ENCODE measurements around the gene SMIM24. TPM values are rescaled to one million over a fixed set of nuclear protein-coding genes. Genes with fewer than 3 reads are reported as not detected.

The SMIM24 gene
- total RNA-seq, 1 experiment from 2014 or later, result 0.36 TPM

- peak overlapping the region; percentile 0; the same call in 1 of the 2 replicates for H3K27ac ChIP-seq (ENCODE audit: low read length)
- H4K20me1 ChIP-seq (ENCODE audit: low read length), result 0 out of 2 replicates have a peak, but pooled peaks cover 14% of the 10 kb centered on the region
- BruUV-seq (replicated peaks), result TSS peak; percentile 56
- no peaks in the 10 kb centered on the region for H3F3A ChIP-seq (ENCODE audit: low read length, unreplicated experiment)
- DNase-seq (peak; percentile 6), ATAC-seq (no peak)
- no peak for TF ChIP-seq EZH2 (IDR thresholded peaks at IDR 0.05; ENCODE audit: low read length, unreplicated experiment)
- TF ChIP-seq EZH2phosphoT487 (IDR thresholded peaks at IDR 0.05; ENCODE audit: borderline replicate concordance, low read length), result no peak
- no peak for TF ChIP-seq CTCF (conservative IDR thresholded peaks at IDR 0.05; ENCODE audit: low read depth, low read length)
- H3K9ac ChIP-seq (ENCODE audit: low read length), result peak overlapping the region; percentile 92
- peaks cover 63% of the 10 kb centered on the region for H3K79me2 ChIP-seq (ENCODE audit: low read length)
- peak overlapping the region; percentile 81 for H3K4me2 ChIP-seq (ENCODE audit: low read length)
- H2AFZ ChIP-seq (ENCODE audit: low read length), result no peak overlapping the region
- no peaks in the 10 kb centered on the region for H3K27me3 ChIP-seq (ENCODE audit: low read length)
- ChIA-PET CTCF (no interaction called here), POLR2A (ENCODE audit: unreplicated experiment) (no interaction called here)
- H3K4me1 ChIP-seq (ENCODE audit: insufficient read depth, low read length), result peaks cover 26% of the 10 kb centered on the region
- H3K9me2 ChIP-seq (replicated peaks; ENCODE audit: low read length), result no peaks in the 10 kb centered on the region
- intact Hi-C loops (cut with micrococcal nuclease), result no loop called here
- no peaks in the 10 kb centered on the region for H3K9me3 ChIP-seq (ENCODE audit: low read length)
- peak overlapping the region; percentile 91 for H3K4me3 ChIP-seq (ENCODE audit: low read length)
- H3K36me3 ChIP-seq (ENCODE audit: low read depth, low read length), result no peaks in the 10 kb centered on the region; the same call in 1 of the 2 replicates
Measured at GRCh38 chr19:3507371-3508120, 27.2 kb upstream of the SMIM24 start.

GRCh38 chr19:3506384-3507340 lies 26.3 kb upstream of the SMIM24 start:
- intact Hi-C loops (cut with micrococcal nuclease), result no loop called here
- Histone ChIP-seq H4K20me1 (ENCODE audit: low read length) (0 out of 2 replicates have a peak, but pooled peaks cover 14% of the 10 kb centered on the region), H3K9me2 (replicated peaks; ENCODE audit: low read length) (no peaks in the 10 kb centered on the region), H3K4me1 (ENCODE audit: insufficient read depth, low read length) (peaks cover 26% of the 10 kb centered on the region), H3K4me3 (ENCODE audit: low read length) (peak overlapping the region; percentile 91), H3K9ac (ENCODE audit: low read length) (peak overlapping the region; percentile 92), H3K27me3 (ENCODE audit: low read length) (no peaks in the 10 kb centered on the region), H3K4me2 (ENCODE audit: low read length) (peak overlapping the region; percentile 81), H3K36me3 (ENCODE audit: low read depth, low read length) (no peaks in the 10 kb centered on the region; the same call in 1 of the 2 replicates), H3F3A (ENCODE audit: low read length, unreplicated experiment) (no peaks in the 10 kb centered on the region), H2AFZ (ENCODE audit: low read length) (peak overlapping the region; percentile 50; the same call in 1 of the 2 replicates), H3K9me3 (ENCODE audit: low read length) (no peaks in the 10 kb centered on the region), H3K79me2 (ENCODE audit: low read length) (peaks cover 55% of the 10 kb centered on the region), H3K27ac (ENCODE audit: low read length) (peak overlapping the region; percentile 29; the same call in 1 of the 2 replicates)
- ChIA-PET POLR2A (ENCODE audit: unreplicated experiment) (no interaction called here), CTCF (no interaction called here)
- no TSS peak for BruUV-seq (replicated peaks)
- TF ChIP-seq CTCF (conservative IDR thresholded peaks at IDR 0.05; ENCODE audit: low read depth, low read length) (no peak), EZH2 (IDR thresholded peaks at IDR 0.05; ENCODE audit: low read length, unreplicated experiment) (no peak), EZH2phosphoT487 (IDR thresholded peaks at IDR 0.05; ENCODE audit: borderline replicate concordance, low read length) (no peak)
- DNase-seq (peak; percentile 7), ATAC-seq (no peak)

All from PC-3 (cell line).